A673 (cell line): ENCODE measurements around the gene HMHB1. TPM values are rescaled to one million over a fixed set of nuclear protein-coding genes. Genes with fewer than 3 reads are reported as not detected.

Experiments used
- Bru-seq: library from RNA; stranded (reverse); fragments of 400-500 nt; gene quantifications from one replicate; lab custom pipeline; 2021; lab: Mats Ljungman, UMichigan
- BruChase-seq, 2 experiments: library from RNA; stranded (reverse); fragments of 400-500 nt; gene quantifications; one replicate each; lab custom pipeline; 2021; lab: Mats Ljungman, UMichigan
- BruUV-seq: library from RNA; stranded (reverse); fragments of 400-500 nt; replicated peaks from 2 replicates; lab custom pipeline; 2021; lab: Mats Ljungman, UMichigan
- CTCF ChIA-PET: fragments of 300-600 bp; sonication (Branson Sonifier 250); formaldehyde crosslinking; loops from one replicate; lab custom pipeline; 2022; ENCODE audit warnings: antibody characterized with exemption; lab: Charles Lee
- POLR2A ChIA-PET: fragments of 300-600 bp; sonication (Branson Sonifier 250); formaldehyde crosslinking; loops from one replicate; lab custom pipeline; 2022; ENCODE audit warnings: antibody characterized with exemption; ENCODE audit not compliant: low non-redundant PET; lab: Charles Lee
- DNase-seq: peaks from one replicate; pipeline ENCODE4 v3.0.0-alpha.2; 2015; ENCODE audit warnings: low spot score
- H3K27ac ChIP-seq: fragments of 200-600 bp; sonication (generic); 2 replicates; pipeline ENCODE4 v1.5.1; 2016; ENCODE audit warnings: mixed run types, low read depth, mild to moderate bottlenecking, mixed read lengths, antibody characterized with exemption, low read length; ENCODE audit not compliant: poor library complexity, severe bottlenecking
- H3K27me3 ChIP-seq: fragments of 200-600 bp; sonication (generic); replicated peaks from 2 replicates; pipeline ENCODE4 v1.6.1; 2017; ENCODE audit warnings: mixed run types, low read depth, mild to moderate bottlenecking, mixed read lengths, antibody characterized with exemption, low read length; ENCODE audit not compliant: insufficient read depth, poor library complexity
- H3K36me3 ChIP-seq: fragments of 200-600 bp; sonication (generic); 2 replicates; pipeline ENCODE4 v1.6.1; 2016; ENCODE audit warnings: mixed run types, mild to moderate bottlenecking, mixed read lengths, antibody characterized with exemption, low read length; ENCODE audit not compliant: insufficient read depth, poor library complexity, severe bottlenecking
- H3K4me1 ChIP-seq: fragments of 200-600 bp; sonication (generic); 2 replicates; pipeline ENCODE4 v1.6.1; 2017; ENCODE audit warnings: mixed run types, mild to moderate bottlenecking, mixed read lengths, antibody characterized with exemption, low read length; ENCODE audit not compliant: insufficient read depth, poor library complexity, severe bottlenecking
- H3K4me3 ChIP-seq: fragments of 200-600 bp; sonication (generic); 2 replicates; pipeline ENCODE4 v1.5.1; 2016; ENCODE audit warnings: low read depth, mixed run types, mild to moderate bottlenecking, mixed read lengths, low read length; ENCODE audit not compliant: poor library complexity, severe bottlenecking
- H3K9me3 ChIP-seq: fragments of 200-600 bp; sonication (generic); 2 replicates; pipeline ENCODE4 v1.6.1; 2016; ENCODE audit warnings: mixed run types, low read depth, mild to moderate bottlenecking, mixed read lengths, antibody characterized with exemption, low read length; ENCODE audit not compliant: poor library complexity, severe bottlenecking
- CTCF ChIP-seq: fragments of 300-800, 200-600 bp; sonication (generic); conservative IDR thresholded peaks from 2 replicates; pipeline ENCODE4 v1.5.1; 2017; ENCODE audit warnings: low read depth, mild to moderate bottlenecking, antibody characterized with exemption, low read length, moderate library complexity, mixed read lengths
- EZH2 ChIP-seq: fragments of 200-600 bp; sonication (generic); IDR thresholded peaks from 2 replicates; pipeline ENCODE4 v1.6.1; 2017; ENCODE audit warnings: borderline replicate concordance, low read depth, mild to moderate bottlenecking, mixed read lengths, antibody characterized with exemption, low read length; ENCODE audit not compliant: poor library complexity, severe bottlenecking
- intact Hi-C: fragments of 100-400 bp; cut with micrococcal nuclease; formaldehyde crosslinking; loops from one replicate; pipeline ENCODE4 v1.10.0; 2022; ENCODE audit not compliant: unreplicated experiment
- long read RNA-seq: library from polyadenylated mRNA; stranded (forward); transcript quantifications from one replicate; pipeline ENCODE4 v2.0.0, GENCODE V29; 2022
- total RNA-seq: library from RNA; stranded (reverse); gene quantifications from 2 replicates; pipeline ENCODE4 v1.2.3, GENCODE V29; 2021

Gene HMHB1
- total RNA-seq (not detected in 2 replicates), Bru-seq, nascent RNA (not detected), BruChase-seq, experiment 1, labeled RNA remaining after a 2-hour chase (not detected), BruChase-seq, experiment 2, labeled RNA remaining after a 6-hour chase (not detected)
- long read RNA-seq: 0 reads

GRCh38 chr5:143812085-143812705, at the start of gene HMHB1:
TSS of gene HMHB1 (plus strand) at chr5:143812161.
- Histone ChIP-seq H3K9me3 (no peaks in the 10 kb centered on the region), H3K36me3 (no peaks in the 10 kb centered on the region), H3K4me3 (no peak within 1 kb of the TSS), H3K27me3 (peaks cover 5% of the 10 kb centered on the region), H3K4me1 (no peaks in the 10 kb centered on the region), H3K27ac (no peak within 1 kb of the TSS)
- no TSS peak for BruUV-seq
- CTCF ChIA-PET: no interaction called here
- POLR2A ChIA-PET: no interaction called here
- no peak for TF ChIP-seq EZH2
- no peak for TF ChIP-seq CTCF
- no peak for DNase-seq
- intact Hi-C loops: no loop called here

GRCh38 chr5:143762636-143763220, 49.2 kb upstream of the HMHB1 start:
- CTCF ChIA-PET: no interaction called here
- H3K4me1 ChIP-seq: no peaks in the 10 kb centered on the region

GRCh38 chr5:143767162-143767561, 44.8 kb upstream of the HMHB1 start:
- no peak overlapping the region for H3K4me3 ChIP-seq
- no peaks in the 10 kb centered on the region for H3K36me3 ChIP-seq
- no peak for TF ChIP-seq EZH2
- no peak for TF ChIP-seq CTCF
- ChIA-PET POLR2A (no interaction called here), CTCF (no interaction called here)
- no peaks in the 10 kb centered on the region for H3K9me3 ChIP-seq
- H3K27me3 ChIP-seq: no peaks in the 10 kb centered on the region
- intact Hi-C loops: no loop called here
- BruUV-seq: no TSS peak
- no peak for DNase-seq
- no peaks in the 10 kb centered on the region for H3K4me1 ChIP-seq
- H3K27ac ChIP-seq: no peak overlapping the region

More at GRCh38 chr5:143762636-143763220, 49.2 kb upstream of the HMHB1 start:
- Histone ChIP-seq H3K36me3 (no peaks in the 10 kb centered on the region), H3K27ac (no peak overlapping the region), H3K27me3 (no peaks in the 10 kb centered on the region), H3K9me3 (no peaks in the 10 kb centered on the region), H3K4me3 (no peak overlapping the region)
- DNase-seq: no peak
- no TSS peak for BruUV-seq
- TF ChIP-seq CTCF (no peak), EZH2 (no peak)
- intact Hi-C loops: no loop called here
- POLR2A ChIA-PET: no interaction called here
